HCT116 (cell line): ENCODE results near the gene OXGR1. TPM values are rescaled to one million over a fixed set of nuclear protein-coding genes. Genes with fewer than 3 reads are reported as not detected.

Experiments used
- ATAC-seq: fragments of 200-7000 bp; cut with Tn5 transposase; 2 replicates; pipeline ENCODE4 v1.9.1; 2020; ENCODE audit warnings: mild to moderate bottlenecking, moderate library complexity
- BruUV-seq: library from RNA; stranded (reverse); fragments of 400-500 nt; replicated peaks from 2 replicates; lab custom pipeline; 2021; lab: Mats Ljungman, UMichigan
- CTCF ChIA-PET: fragments of 300-600 bp; sonication (Branson Sonifier 250); formaldehyde crosslinking; loops from one replicate; lab custom pipeline; 2021; ENCODE audit warnings: antibody characterized with exemption; lab: Charles Lee
- POLR2A ChIA-PET: fragments of 300-600, 350-600 bp; sonication (Branson Sonifier 250); formaldehyde crosslinking; loops from one replicate; lab custom pipeline; 2021; ENCODE audit warnings: antibody characterized with exemption; lab: Charles Lee
- RAD21 ChIA-PET, 2 experiments: fragments of 300-600 bp; sonication (Branson Sonifier 250); formaldehyde crosslinking; loops; one replicate each; lab custom pipeline; 2023; ENCODE audit warnings: low total read pairs in 2 of 2; ENCODE audit not compliant: uncharacterized antibody in 2 of 2, unreplicated experiment in 2 of 2, low non-redundant PET in 1 of 2; lab: Charles Lee
- DNase-seq: peaks from one replicate; pipeline ENCODE4 v3.0.0-alpha.2; 2010; ENCODE audit warnings: low read depth, low spot score
- H2AFZ ChIP-seq: fragments of 200-600 bp; shearing (Covaris generic), sonication (generic); 2 replicates; pipeline ENCODE4 v1.6.1; 2017; ENCODE audit warnings: low read depth, mixed run types, mixed read lengths, antibody characterized with exemption, low read length; ENCODE audit not compliant: poor library complexity, severe bottlenecking
- H3K27ac ChIP-seq: 2 replicates; pipeline ENCODE4 v1.5.1; 2012; ENCODE audit warnings: low read depth, low read length
- H3K27me3 ChIP-seq: fragments of 200-600 bp; sonication (generic); 2 replicates; pipeline ENCODE4 v1.6.1; 2016; ENCODE audit warnings: mixed run types, low read length, mixed read lengths; ENCODE audit not compliant: insufficient read depth
- H3K36me3 ChIP-seq, 2 experiments: fragments of 200-500 bp in 1 of 2; fragments of 200-600 bp in 1 of 2; sonication (Bioruptor generic) in 1 of 2; sonication (generic) in 1 of 2; 2 replicates each; pipeline versions ENCODE4 v1.5.1 to v1.6.1; 2014 to 2016; ENCODE audit warnings: low read length in 2 of 2, inconsistent platforms in 1 of 2, mixed read lengths in 1 of 2, mixed run types in 1 of 2; ENCODE audit not compliant: insufficient read depth in 2 of 2, control insufficient read depth in 1 of 2
- H3K4me1 ChIP-seq, 2 experiments: fragments of 200-600 bp in 1 of 2; sonication (generic) in 1 of 2; 2 replicates each; pipeline versions ENCODE4 v1.5.1 to v1.6.1; 2012 to 2017; ENCODE audit warnings: low read length in 2 of 2, inconsistent platforms in 1 of 2, mild to moderate bottlenecking in 1 of 2, mixed read lengths in 1 of 2, mixed run types in 1 of 2, moderate library complexity in 1 of 2; ENCODE audit not compliant: insufficient read depth in 2 of 2, control insufficient read depth in 1 of 2
- H3K4me2 ChIP-seq: fragments of 200-600 bp; sonication (generic); 2 replicates; pipeline ENCODE4 v1.6.1; 2017; ENCODE audit warnings: mixed run types, low read length, mixed read lengths
- H3K4me3 ChIP-seq, 2 experiments: fragments of 200-600 bp in 1 of 2; sonication (generic) in 1 of 2; replicated peaks in 1 of 2; 2 replicates each; pipeline ENCODE4 v1.5.1; 2011 to 2016; ENCODE audit warnings: low read length in 2 of 2, control low read depth in 1 of 2, low read depth in 1 of 2, mild to moderate bottlenecking in 1 of 2, mixed read lengths in 1 of 2, mixed run types in 1 of 2
- H3K79me2 ChIP-seq: fragments of 200-600 bp; sonication (generic); 2 replicates; pipeline ENCODE4 v1.6.1; 2017; ENCODE audit warnings: mild to moderate bottlenecking, mixed run types, low read length, moderate library complexity, mixed read lengths; ENCODE audit not compliant: insufficient read depth
- H3K9ac ChIP-seq: fragments of 200-600 bp; sonication (generic); 2 replicates; pipeline ENCODE4 v1.6.1; 2016; ENCODE audit warnings: low read length, mixed read lengths
- H3K9me2 ChIP-seq: fragments of 200-600 bp; sonication (generic), shearing (Covaris generic); 2 replicates; pipeline ENCODE4 v1.6.1; 2017; ENCODE audit warnings: mixed run types, mild to moderate bottlenecking, moderate library complexity; ENCODE audit not compliant: insufficient read depth
- H3K9me3 ChIP-seq, 2 experiments: fragments of 200-500 bp in 1 of 2; fragments of 200-600 bp in 1 of 2; sonication (Bioruptor generic) in 1 of 2; sonication (generic) in 1 of 2; 2 replicates each; pipeline ENCODE4 v1.6.1; 2014 to 2017; ENCODE audit warnings: low read length in 2 of 2, mixed read lengths in 2 of 2, inconsistent platforms in 1 of 2, low read depth in 1 of 2, mild to moderate bottlenecking in 1 of 2, mixed run types in 1 of 2, moderate library complexity in 1 of 2; ENCODE audit not compliant: control insufficient read depth in 1 of 2, insufficient read depth in 1 of 2
- H4K20me1 ChIP-seq: fragments of 200-600 bp; sonication (generic), shearing (Covaris generic); 2 replicates; pipeline ENCODE4 v1.6.1; 2017; ENCODE audit warnings: mixed run types, mild to moderate bottlenecking, moderate library complexity; ENCODE audit not compliant: insufficient read depth
- SIN3A ChIP-seq: IDR thresholded peaks from 2 replicates; pipeline ENCODE4 v1.6.1; 2012; ENCODE audit warnings: low read depth
- intact Hi-C: fragments of 100-400 bp; cut with micrococcal nuclease; formaldehyde crosslinking; loops from 2 replicates; pipeline ENCODE4 v1.10.0; 2022
- total RNA-seq: library from RNA; stranded (reverse); gene quantifications from one replicate; pipeline ENCODE4 v1.2.1, GENCODE V29; 2021; ENCODE audit not compliant: unreplicated experiment
- TF ChIP-seq, protein P1 (sequence below): IDR thresholded peaks from 2 replicates; pipeline ENCODE4 v1.6.1; 2011; ENCODE audit warnings: mild to moderate bottlenecking, low read length, moderate library complexity; ENCODE audit not compliant: insufficient replicate concordance; ENCODE audit errors: extremely low read depth
- TF ChIP-seq, protein P2 (sequence below): IDR thresholded peaks from 2 replicates; pipeline ENCODE4 v1.6.1; 2012; ENCODE audit warnings: low read depth
- TF ChIP-seq, protein P3 (sequence below), 3 experiments: fragments of 200-600 bp in 1 of 3; sonication (generic) in 1 of 3; IDR thresholded peaks in 2 of 3; conservative IDR thresholded peaks in 1 of 3; 2 replicates each; pipeline ENCODE4 v1.5.1; 2012 to 2017; ENCODE audit warnings: low read depth in 2 of 3, low read length in 2 of 3, antibody characterized with exemption in 1 of 3, borderline replicate concordance in 1 of 3, control low read depth in 1 of 3, mild to moderate bottlenecking in 1 of 3, mixed read lengths in 1 of 3, mixed run types in 1 of 3, moderate library complexity in 1 of 3; ENCODE audit not compliant: insufficient read depth in 1 of 3

The OXGR1 gene
- total RNA-seq, 1 experiment from 2014 or later = not detected

DNA sequence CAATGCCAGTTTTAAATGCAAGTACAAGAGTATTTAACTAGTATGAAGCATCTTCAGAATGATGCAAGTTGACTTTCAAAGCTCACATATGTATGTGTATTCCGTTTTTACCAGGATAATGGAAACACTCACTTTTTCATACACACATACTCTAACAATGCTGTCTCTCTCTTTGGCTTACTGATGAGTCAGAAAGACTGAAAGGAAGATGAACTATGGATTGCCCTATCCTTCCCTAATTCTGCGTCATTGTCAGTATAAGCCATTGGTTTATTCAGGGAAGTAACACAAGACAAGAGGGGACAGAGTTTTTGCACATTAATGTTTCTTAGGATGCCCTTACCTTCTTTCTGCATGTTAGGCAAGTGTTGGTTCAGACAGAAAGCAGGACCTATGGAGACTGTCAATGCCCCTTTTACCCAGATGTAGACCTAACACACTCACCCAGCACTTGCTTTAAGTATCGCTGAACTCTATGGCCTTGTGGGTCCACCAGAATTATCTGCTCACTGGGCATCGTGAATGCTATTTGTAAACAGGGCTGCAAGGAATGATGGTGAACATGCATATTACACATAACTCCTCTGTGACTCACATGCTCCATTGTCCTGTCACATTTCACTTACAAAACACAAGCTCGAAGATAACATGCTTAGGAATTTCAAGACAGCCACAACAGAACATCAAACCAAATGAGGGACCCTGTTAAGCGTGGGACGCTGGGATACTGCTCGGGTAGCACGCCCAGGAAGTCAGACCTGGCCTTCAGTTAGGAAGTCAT lies 10.0 kb upstream of the OXGR1 start:
- H3K9me3 ChIP-seq = no peaks in the 10 kb centered on the region
- no peaks in the 10 kb centered on the region for H3K27me3 ChIP-seq
- H3K27ac ChIP-seq = no peak overlapping the region
- RAD21 ChIA-PET = no interaction called here
- CTCF ChIA-PET = interaction anchor here (1.0 to 1.7 kb wide), 2 partner anchors 13 to 14 kb away, joined by 3 to 4 read pairs; no protein-coding TSS in a partner anchor
- H3K9me2 ChIP-seq = no peaks in the 10 kb centered on the region
- H3K9ac ChIP-seq = no peak overlapping the region
- H3K79me2 ChIP-seq = no peaks in the 10 kb centered on the region
- H4K20me1 ChIP-seq = no peaks in the 10 kb centered on the region
- no peaks in the 10 kb centered on the region for H3K36me3 ChIP-seq
- peaks cover 11 to 17% of the 10 kb centered on the region in 2 experiments for H3K4me1 ChIP-seq
- ATAC-seq (no peak), DNase-seq (no peak)
- intact Hi-C loops = no loop called here
- BruUV-seq = no TSS peak
- H2AFZ ChIP-seq = no peak overlapping the region
- POLR2A ChIA-PET = no interaction called here
- TF ChIP-seq, protein P1, sequence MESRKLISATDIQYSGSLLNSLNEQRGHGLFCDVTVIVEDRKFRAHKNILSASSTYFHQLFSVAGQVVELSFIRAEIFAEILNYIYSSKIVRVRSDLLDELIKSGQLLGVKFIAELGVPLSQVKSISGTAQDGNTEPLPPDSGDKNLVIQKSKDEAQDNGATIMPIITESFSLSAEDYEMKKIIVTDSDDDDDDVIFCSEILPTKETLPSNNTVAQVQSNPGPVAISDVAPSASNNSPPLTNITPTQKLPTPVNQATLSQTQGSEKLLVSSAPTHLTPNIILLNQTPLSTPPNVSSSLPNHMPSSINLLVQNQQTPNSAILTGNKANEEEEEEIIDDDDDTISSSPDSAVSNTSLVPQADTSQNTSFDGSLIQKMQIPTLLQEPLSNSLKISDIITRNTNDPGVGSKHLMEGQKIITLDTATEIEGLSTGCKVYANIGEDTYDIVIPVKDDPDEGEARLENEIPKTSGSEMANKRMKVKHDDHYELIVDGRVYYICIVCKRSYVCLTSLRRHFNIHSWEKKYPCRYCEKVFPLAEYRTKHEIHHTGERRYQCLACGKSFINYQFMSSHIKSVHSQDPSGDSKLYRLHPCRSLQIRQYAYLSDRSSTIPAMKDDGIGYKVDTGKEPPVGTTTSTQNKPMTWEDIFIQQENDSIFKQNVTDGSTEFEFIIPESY = no peak
- TF ChIP-seq, protein P2, sequence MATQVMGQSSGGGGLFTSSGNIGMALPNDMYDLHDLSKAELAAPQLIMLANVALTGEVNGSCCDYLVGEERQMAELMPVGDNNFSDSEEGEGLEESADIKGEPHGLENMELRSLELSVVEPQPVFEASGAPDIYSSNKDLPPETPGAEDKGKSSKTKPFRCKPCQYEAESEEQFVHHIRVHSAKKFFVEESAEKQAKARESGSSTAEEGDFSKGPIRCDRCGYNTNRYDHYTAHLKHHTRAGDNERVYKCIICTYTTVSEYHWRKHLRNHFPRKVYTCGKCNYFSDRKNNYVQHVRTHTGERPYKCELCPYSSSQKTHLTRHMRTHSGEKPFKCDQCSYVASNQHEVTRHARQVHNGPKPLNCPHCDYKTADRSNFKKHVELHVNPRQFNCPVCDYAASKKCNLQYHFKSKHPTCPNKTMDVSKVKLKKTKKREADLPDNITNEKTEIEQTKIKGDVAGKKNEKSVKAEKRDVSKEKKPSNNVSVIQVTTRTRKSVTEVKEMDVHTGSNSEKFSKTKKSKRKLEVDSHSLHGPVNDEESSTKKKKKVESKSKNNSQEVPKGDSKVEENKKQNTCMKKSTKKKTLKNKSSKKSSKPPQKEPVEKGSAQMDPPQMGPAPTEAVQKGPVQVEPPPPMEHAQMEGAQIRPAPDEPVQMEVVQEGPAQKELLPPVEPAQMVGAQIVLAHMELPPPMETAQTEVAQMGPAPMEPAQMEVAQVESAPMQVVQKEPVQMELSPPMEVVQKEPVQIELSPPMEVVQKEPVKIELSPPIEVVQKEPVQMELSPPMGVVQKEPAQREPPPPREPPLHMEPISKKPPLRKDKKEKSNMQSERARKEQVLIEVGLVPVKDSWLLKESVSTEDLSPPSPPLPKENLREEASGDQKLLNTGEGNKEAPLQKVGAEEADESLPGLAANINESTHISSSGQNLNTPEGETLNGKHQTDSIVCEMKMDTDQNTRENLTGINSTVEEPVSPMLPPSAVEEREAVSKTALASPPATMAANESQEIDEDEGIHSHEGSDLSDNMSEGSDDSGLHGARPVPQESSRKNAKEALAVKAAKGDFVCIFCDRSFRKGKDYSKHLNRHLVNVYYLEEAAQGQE = no peak
- no peak for TF ChIP-seq SIN3A
- TF ChIP-seq, protein P3, sequence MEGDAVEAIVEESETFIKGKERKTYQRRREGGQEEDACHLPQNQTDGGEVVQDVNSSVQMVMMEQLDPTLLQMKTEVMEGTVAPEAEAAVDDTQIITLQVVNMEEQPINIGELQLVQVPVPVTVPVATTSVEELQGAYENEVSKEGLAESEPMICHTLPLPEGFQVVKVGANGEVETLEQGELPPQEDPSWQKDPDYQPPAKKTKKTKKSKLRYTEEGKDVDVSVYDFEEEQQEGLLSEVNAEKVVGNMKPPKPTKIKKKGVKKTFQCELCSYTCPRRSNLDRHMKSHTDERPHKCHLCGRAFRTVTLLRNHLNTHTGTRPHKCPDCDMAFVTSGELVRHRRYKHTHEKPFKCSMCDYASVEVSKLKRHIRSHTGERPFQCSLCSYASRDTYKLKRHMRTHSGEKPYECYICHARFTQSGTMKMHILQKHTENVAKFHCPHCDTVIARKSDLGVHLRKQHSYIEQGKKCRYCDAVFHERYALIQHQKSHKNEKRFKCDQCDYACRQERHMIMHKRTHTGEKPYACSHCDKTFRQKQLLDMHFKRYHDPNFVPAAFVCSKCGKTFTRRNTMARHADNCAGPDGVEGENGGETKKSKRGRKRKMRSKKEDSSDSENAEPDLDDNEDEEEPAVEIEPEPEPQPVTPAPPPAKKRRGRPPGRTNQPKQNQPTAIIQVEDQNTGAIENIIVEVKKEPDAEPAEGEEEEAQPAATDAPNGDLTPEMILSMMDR (IDR thresholded peaks at IDR 0.05 in 2 of 3, conservative IDR thresholded peaks at IDR 0.05 in 1 of 3; ENCODE audit: borderline replicate concordance in 1 of 3, insufficient read depth in 1 of 3, low read depth in 2 of 3, low read length in 2 of 3) = no peak
- H3K4me3 ChIP-seq = no peak overlapping the region
- H3K4me2 ChIP-seq = no peak overlapping the region
